Measurements from ENCODE around the gene APEX2.

APEX2 gene

DNA sequence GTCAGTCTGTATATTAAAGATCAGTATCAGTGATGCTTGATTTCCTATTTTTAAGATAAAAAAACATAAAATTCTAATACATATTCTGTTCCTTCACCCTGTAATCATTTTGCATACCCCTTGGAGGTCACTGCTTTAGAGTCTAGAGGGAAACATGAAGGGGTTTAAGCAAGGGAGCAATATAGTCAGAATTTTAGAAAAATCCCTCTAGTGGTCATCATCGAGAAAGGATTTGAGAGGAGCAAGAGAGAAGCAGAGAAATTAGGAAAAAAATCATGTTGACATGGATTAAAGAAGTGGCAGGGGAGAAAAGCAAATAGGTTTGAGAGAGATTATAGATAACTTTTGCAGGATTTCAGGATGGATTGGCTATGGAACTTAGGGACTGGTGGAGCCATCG is 11.1 kb downstream of the APEX2 start:
- no peak for TF ChIP-seq CTCF (IDR thresholded peaks at IDR 0.05)
- no peak overlapping the region for H3K4me3 ChIP-seq
- no peak overlapping the region for H3K27ac ChIP-seq
- no peak for DNase-seq (ENCODE audit: low spot score)

- no peak for DNase-seq (ENCODE audit: low spot score)
- Histone ChIP-seq H3K27ac (no peak overlapping the region), H3K4me3 (no peak overlapping the region)
- TF ChIP-seq CTCF (IDR thresholded peaks at IDR 0.05) = no peak
Measured at GRCh38 chrX:55014897-55015299, 14.7 kb downstream of the APEX2 start.

DNA sequence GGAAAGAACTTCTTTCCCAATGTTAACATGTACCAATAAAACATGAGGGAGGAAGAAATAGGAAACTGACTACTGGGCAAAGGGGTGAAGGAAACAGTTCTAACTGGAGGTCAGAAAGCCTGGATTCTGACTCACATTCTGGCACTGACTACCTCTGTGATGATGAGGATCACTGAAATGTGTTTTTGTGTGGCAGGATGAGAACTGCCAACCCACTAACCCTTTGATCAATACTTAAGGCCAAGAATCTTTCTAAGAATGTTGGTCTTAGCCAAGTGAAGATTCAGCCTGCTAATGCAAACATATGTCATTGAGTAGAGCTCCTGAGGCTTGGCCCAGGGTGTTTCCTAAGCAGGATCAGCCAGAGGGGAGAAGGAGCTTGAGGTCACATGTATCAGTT is 26.0 kb downstream of the APEX2 start:
- no peak for TF ChIP-seq CTCF (IDR thresholded peaks at IDR 0.05)
- no peak overlapping the region for H3K4me3 ChIP-seq
- H3K27ac ChIP-seq = no peak overlapping the region
- DNase-seq (ENCODE audit: low spot score) = no peak

DNA sequence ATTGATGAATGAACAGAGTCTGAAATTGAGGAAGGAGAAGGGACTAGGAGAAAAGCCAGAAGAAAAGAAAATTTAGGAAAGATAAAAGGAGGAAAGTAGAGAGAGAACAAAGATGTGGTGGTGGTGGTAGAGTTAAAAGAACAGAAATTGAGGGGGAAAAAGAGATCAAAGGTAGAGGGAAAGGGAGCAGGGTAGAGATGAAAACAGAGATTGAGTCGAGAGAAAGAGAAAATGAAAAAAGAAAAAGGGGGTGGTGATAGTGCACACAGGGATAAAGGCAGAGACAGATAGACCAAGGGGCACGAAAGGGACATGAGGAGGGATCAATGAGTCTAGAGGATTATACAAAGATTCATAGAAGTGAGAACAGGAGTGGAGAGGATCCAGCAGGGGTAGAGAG is 26.7 kb downstream of the APEX2 start:
- DNase-seq (ENCODE audit: low spot score) = no peak
- Histone ChIP-seq H3K27ac (no peak overlapping the region), H3K4me3 (no peak overlapping the region)
- TF ChIP-seq CTCF (IDR thresholded peaks at IDR 0.05) = no peak

- DNase-seq (ENCODE audit: low spot score) = no peak
- TF ChIP-seq CTCF (IDR thresholded peaks at IDR 0.05) = no peak
- no peak overlapping the region for H3K27ac ChIP-seq
- H3K4me3 ChIP-seq = no peak overlapping the region
Measured at GRCh38 chrX:55028040-55028439, 27.9 kb downstream of the APEX2 start.

DNA sequence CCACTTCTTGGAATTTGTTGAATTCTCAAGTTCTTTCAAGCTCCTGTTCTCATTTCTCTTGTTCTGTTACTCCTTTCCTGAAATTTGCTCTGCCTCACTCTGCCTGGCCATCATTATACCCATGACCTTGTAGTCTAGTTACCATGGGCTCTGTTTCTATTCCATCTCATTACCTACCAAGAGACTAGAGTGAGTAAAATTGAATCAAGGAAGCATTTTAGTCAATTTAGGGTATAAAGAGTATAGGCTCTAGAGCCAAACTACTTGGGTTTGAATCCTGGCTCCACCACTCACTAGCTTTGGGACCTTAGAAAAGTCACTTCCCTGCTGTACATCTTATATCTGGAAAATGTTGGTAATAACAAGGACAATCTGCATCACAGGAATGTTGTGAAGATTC is 28.4 kb downstream of the APEX2 start:
- no peak for DNase-seq (ENCODE audit: low spot score)
- TF ChIP-seq CTCF (IDR thresholded peaks at IDR 0.05) = no peak
- Histone ChIP-seq H3K4me3 (no peak overlapping the region), H3K27ac (no peak overlapping the region)

DNA sequence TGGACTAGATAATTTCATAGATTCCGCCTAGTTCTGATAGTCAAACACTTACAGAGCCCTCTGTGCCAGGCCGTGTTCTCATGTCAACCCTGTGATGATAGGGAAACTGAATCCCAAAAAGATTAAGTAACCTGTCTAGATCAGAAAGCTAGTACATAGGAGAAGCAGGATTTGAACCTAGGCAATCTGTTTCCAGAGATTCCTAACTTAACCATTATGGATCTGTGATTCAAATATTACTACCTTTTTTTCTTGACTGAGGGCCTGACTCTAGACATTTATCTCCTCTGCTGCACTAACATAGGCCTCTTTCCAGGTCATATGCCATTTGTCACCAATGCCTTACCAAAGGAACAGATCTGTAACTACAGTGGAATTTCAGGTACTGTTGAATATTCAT is 29.1 kb downstream of the APEX2 start:
- no peak for DNase-seq (ENCODE audit: low spot score)
- Histone ChIP-seq H3K27ac (no peak overlapping the region), H3K4me3 (no peak overlapping the region)
- TF ChIP-seq CTCF (IDR thresholded peaks at IDR 0.05) = no peak

Data from coronary artery (tissue), 2 donors.